Prostate gland (tissue), 2 donors: ENCODE data around the gene SETD2. TPM values are rescaled to one million over a fixed set of nuclear protein-coding genes. Genes with fewer than 3 reads are reported as not detected.
"Not testable (repeated sequence)": the region's sequence is repeated elsewhere in the genome, so short reads cannot be mapped to it uniquely, and the experiment has no call there.

ENCODE experiments used
- DNase-seq: peaks from one replicate; pipeline ENCODE4 v3.0.0-alpha.2; 2019; ENCODE audit warnings: low spot score
- H3K27ac ChIP-seq, 2 donors: fragments of 200-600 bp; sonication (generic); 2 replicates each; pipeline ENCODE4 v1.5.1; 2017 to 2019
- H3K27me3 ChIP-seq: fragments of 200-600 bp; sonication (generic); replicated peaks from 2 replicates; pipeline ENCODE4 v1.5.1; 2019; ENCODE audit not compliant: insufficient read depth
- H3K36me3 ChIP-seq, 2 donors: fragments of 200-600 bp; sonication (generic); 1 replicate in 1 of 2; 2 replicates in 1 of 2; pipeline versions ENCODE4 v1.5.1 to v1.8.1; 2017 to 2019
- H3K4me1 ChIP-seq: fragments of 200-600 bp; sonication (generic); replicated peaks from 2 replicates; pipeline ENCODE4 v1.5.1; 2019
- H3K4me3 ChIP-seq, 2 donors: fragments of 200-600 bp; sonication (generic); 2 replicates each; pipeline ENCODE4 v1.5.1; 2017 to 2019
- H3K9me3 ChIP-seq: fragments of 200-600 bp; sonication (generic); 2 replicates; pipeline ENCODE4 v1.5.1; 2017
- POLR2A ChIP-seq: fragments of 450-650 bp; IDR thresholded peaks from one replicate; pipeline ENCODE4 v1.6.1; 2016; ENCODE audit warnings: antibody characterized with exemption, mild to moderate bottlenecking
- POLR2AphosphoS5 ChIP-seq: sonication (generic); formaldehyde crosslinking; IDR thresholded peaks from one replicate; pipeline ENCODE4 v1.6.1; 2017; ENCODE audit warnings: antibody characterized with exemption
- WGBS: methylation state at CpG from one replicate; pipeline ENCODE4 v1.1.5; 2018; 5-methylcytosine and 5-hydroxymethylcytosine counted together
- intact Hi-C: fragments of 100-400 bp; cut with DNase I; formaldehyde crosslinking; loops from one replicate; pipeline ENCODE4 v1.14.2; 2022
- total RNA-seq, 2 donors: library from RNA; depleted of rRNA; stranded (reverse); fragments of >200 nt; gene quantifications; one replicate each; pipeline ENCODE4 v1.1.0, GENCODE V29; 2016
- TF ChIP-seq, protein P1 (sequence below), 4 experiments: fragments of 200-600 bp in 2 of 4; fragments of 450-650 bp in 2 of 4; sonication (generic) in 2 of 4; IDR thresholded peaks; 1 replicate in 3 of 4; 2 replicates in 1 of 4; pipeline ENCODE4 v1.5.1; 2016 to 2019; ENCODE audit warnings: antibody characterized with exemption in 4 of 4, mild to moderate bottlenecking in 2 of 4, moderate library complexity in 2 of 4

Gene SETD2
- total RNA-seq, 2 donors from 2014 or later: 49.8 to 56.2 TPM

DNA sequence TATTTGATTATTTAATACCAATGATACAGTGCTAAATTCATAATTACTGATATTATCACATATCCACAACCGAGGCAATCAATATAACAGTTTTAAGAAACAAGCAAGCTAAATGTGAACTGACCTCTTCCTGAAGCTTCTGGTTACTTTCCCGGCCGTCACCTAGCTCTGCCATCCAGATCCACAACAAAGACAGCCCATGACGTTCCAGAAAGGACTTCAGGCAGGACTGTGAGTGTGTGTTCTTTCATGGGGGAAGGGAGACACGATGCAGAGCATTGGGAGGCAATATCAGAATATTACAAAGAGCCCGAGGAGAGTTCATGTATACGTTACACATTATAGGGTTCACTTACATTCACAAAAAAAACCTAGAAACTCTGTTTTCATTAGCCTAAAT, 77.8 kb downstream of the SETD2 start:
- no peaks in the 10 kb centered on the region for H3K9me3 ChIP-seq
- H3K27ac ChIP-seq: no peak overlapping the region
- H3K27me3 ChIP-seq: no peaks in the 10 kb centered on the region
- 86% methylated on average over 7 of the region's 7 CpGs for WGBS
- intact Hi-C loops: no loop called here
- TF ChIP-seq POLR2A: no peak
- TF ChIP-seq, protein P1, sequence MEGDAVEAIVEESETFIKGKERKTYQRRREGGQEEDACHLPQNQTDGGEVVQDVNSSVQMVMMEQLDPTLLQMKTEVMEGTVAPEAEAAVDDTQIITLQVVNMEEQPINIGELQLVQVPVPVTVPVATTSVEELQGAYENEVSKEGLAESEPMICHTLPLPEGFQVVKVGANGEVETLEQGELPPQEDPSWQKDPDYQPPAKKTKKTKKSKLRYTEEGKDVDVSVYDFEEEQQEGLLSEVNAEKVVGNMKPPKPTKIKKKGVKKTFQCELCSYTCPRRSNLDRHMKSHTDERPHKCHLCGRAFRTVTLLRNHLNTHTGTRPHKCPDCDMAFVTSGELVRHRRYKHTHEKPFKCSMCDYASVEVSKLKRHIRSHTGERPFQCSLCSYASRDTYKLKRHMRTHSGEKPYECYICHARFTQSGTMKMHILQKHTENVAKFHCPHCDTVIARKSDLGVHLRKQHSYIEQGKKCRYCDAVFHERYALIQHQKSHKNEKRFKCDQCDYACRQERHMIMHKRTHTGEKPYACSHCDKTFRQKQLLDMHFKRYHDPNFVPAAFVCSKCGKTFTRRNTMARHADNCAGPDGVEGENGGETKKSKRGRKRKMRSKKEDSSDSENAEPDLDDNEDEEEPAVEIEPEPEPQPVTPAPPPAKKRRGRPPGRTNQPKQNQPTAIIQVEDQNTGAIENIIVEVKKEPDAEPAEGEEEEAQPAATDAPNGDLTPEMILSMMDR (IDR thresholded peaks at IDR 0.05): no peak
- TF ChIP-seq POLR2AphosphoS5: no peak
- H3K4me1 ChIP-seq: no peaks in the 10 kb centered on the region
- no peak overlapping the region for H3K4me3 ChIP-seq
- DNase-seq: no peak
- peaks cover 0 to 4% of the 10 kb centered on the region in 2 donors for H3K36me3 ChIP-seq

DNA sequence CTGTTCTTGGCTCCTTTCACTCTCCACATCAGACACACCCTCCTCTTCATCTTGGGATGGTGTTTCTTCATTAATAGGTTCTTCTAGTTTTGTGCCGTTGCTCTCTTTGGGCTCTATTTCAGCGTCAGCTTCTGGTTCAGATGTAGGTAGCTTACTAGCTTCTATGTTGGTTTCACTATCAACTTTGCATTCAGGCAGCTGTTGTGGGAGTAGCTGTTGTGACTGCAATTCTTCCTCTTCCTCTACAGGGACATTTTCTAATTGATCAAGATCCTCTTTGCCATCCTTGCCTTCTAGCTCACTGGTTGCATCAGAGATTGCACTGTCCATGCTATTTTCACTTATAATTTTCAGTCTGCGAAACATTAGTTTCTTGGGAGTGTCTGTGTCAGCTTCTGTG, 80.1 kb downstream of the SETD2 start:
- H3K4me1 ChIP-seq: no peaks in the 10 kb centered on the region
- intact Hi-C loops: no loop called here
- H3K9me3 ChIP-seq: no peaks in the 10 kb centered on the region
- WGBS: 95% methylated on average over 3 of the region's 3 CpGs
- no peak for DNase-seq
- H3K4me3 ChIP-seq: no peak overlapping the region
- H3K27me3 ChIP-seq: no peaks in the 10 kb centered on the region
- TF ChIP-seq, protein P1 (IDR thresholded peaks at IDR 0.05): no peak
- no peak for TF ChIP-seq POLR2A
- no peak for TF ChIP-seq POLR2AphosphoS5
- no peak overlapping the region for H3K27ac ChIP-seq
- H3K36me3 ChIP-seq: peaks cover 0 to 4% of the 10 kb centered on the region in 2 donors

DNA sequence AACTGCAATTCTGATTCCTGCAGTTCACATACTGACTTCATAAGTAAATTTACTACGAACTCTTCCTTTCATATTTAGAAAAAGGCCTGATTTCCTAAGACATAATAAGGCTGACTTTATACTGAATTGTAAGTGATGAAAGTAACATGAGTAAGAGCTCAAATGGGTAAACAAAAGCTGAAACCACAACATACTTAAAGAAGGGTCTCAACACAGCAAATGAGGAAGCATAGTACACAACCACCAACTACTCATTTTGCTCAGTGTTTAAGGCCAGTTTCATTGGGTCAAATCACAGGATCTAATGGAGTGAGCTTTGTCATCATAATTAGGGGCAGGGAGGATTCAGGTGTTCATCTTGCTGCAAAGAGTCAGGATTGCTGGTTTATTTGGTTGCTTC, 81.4 kb downstream of the SETD2 start:
- 94% methylated on average over 1 of the region's 1 CpG for WGBS
- intact Hi-C loops: no loop called here
- no peaks in the 10 kb centered on the region for H3K27me3 ChIP-seq
- TF ChIP-seq, protein P1 (IDR thresholded peaks at IDR 0.05): no peak
- TF ChIP-seq POLR2A (no peak), POLR2AphosphoS5 (no peak)
- H3K9me3 ChIP-seq: no peaks in the 10 kb centered on the region
- DNase-seq: no peak
- H3K4me1 ChIP-seq: no peaks in the 10 kb centered on the region
- H3K4me3 ChIP-seq: no peak overlapping the region
- peaks cover 0 to 4% of the 10 kb centered on the region in 2 donors for H3K36me3 ChIP-seq
- no peak overlapping the region for H3K27ac ChIP-seq

DNA sequence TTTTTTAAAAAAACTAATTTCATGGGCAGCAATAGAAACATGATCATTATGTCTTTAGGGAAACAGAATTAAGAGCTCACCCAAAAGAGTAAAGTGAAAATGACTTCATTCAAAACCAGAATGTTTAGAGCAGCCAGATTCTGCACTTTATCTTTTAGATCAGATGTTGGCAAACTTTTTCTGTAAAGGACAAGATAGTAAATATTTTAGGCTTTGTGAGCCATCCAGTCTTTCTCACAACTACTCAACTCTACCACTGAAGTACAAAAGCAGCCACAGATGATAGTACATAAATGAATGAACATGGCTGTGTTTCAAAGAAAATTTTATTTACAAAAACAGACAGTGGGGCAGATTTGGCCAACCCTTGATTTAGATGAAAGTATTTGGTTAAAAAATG, 84.5 kb downstream of the SETD2 start:
- H3K27ac ChIP-seq: no peak overlapping the region
- H3K36me3 ChIP-seq: peaks cover 0 to 4% of the 10 kb centered on the region in 2 donors
- no peaks in the 10 kb centered on the region for H3K27me3 ChIP-seq
- TF ChIP-seq, protein P1 (IDR thresholded peaks at IDR 0.05): no peak
- TF ChIP-seq POLR2AphosphoS5 (no peak), POLR2A (no peak)
- H3K9me3 ChIP-seq: no peaks in the 10 kb centered on the region
- intact Hi-C loops: no loop called here
- DNase-seq: no peak
- no peak overlapping the region for H3K4me3 ChIP-seq
- no peaks in the 10 kb centered on the region for H3K4me1 ChIP-seq

DNA sequence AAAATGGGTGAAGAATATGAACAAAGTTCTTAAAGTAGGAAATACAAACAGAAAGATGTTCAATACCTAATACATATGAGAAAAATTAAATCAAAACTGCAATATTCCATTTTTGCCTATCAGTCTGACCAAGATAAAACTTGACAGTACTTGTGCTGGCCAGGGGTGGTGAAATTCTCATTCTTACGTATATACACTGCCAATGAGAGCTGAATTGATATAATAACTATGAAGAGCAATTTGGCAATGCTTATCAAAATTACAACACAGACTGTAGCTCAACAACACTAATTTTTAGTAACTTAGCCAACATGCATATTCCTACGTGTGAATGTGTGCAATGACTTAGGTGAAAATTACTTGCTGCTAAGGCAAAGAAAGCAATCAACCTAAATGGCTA, 90.2 kb downstream of the SETD2 start:
- intact Hi-C loops: no loop called here
- H3K36me3 ChIP-seq: no peaks in the 10 kb centered on the region
- no peak overlapping the region for H3K27ac ChIP-seq
- H3K4me1 ChIP-seq: no peaks in the 10 kb centered on the region
- DNase-seq: no peak
- H3K4me3 ChIP-seq: no peak overlapping the region
- TF ChIP-seq POLR2AphosphoS5: no peak
- WGBS: 85% methylated on average over 2 of the region's 2 CpGs
- H3K27me3 ChIP-seq: no peaks in the 10 kb centered on the region
- no peaks in the 10 kb centered on the region for H3K9me3 ChIP-seq

DNA sequence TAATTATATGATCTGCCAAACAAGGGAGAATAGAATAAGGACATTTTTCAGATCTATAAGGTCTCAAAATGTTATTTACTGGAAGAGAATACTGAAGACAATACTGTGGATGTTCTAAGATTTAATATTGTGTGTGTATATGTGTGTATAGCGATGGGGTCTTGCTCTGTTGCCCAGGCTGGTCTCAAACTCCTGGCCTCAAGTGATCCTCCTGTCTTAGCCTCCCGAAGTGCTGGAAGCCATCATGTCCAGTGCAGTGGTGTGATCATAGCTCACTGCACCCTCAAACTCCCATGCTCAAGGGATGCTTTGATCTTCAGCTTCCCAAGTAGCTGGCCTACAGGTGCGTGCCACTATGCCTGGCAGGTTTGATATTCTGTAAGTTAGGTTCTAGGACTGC, 93.1 kb downstream of the SETD2 start:
- intact Hi-C loops: no loop called here
- no peaks in the 10 kb centered on the region for H3K36me3 ChIP-seq

DNA sequence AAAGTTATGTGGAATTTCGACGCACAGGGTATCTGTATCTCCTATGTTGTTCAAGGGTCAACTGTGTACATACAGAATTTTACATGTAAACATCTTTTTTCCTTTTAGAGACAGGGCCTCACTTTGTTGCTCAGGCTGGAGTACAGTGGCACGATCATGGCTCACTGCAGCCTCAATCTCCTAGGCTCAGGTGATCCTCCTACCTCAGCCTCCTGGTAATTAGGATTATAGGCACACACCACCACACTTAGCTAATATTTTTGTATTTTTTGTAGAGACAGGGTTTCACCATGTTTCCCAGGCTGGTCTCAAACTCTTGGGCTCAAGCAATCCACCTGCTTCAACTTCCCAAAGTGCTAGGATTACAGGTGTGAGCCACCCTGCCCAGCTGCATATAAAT, 97.7 kb downstream of the SETD2 start:
- DNase-seq, H3K27me3 ChIP-seq, H3K27ac ChIP-seq, H3K9me3 ChIP-seq, H3K4me1 ChIP-seq, intact Hi-C loops, H3K4me3 ChIP-seq, H3K36me3 ChIP-seq: not testable (repeated sequence)
- WGBS: 94% methylated on average over 3 of the region's 3 CpGs

More for the DNA sequence above, 93.1 kb downstream of the SETD2 start:
- Histone ChIP-seq H3K4me3 (no peak overlapping the region), H3K27ac (no peak overlapping the region), H3K27me3 (no peaks in the 10 kb centered on the region), H3K4me1 (no peaks in the 10 kb centered on the region), H3K9me3 (no peaks in the 10 kb centered on the region)
- DNase-seq: no peak
- TF ChIP-seq POLR2A: no peak
- no peak for TF ChIP-seq POLR2AphosphoS5
- 94% methylated on average over 3 of the region's 3 CpGs for WGBS
